8988T (cell line): Measurements from ENCODE around the gene PCP4L1.

Experiments used
- DNase-seq: peaks from one replicate; pipeline ENCODE4 v3.0.0; 2011

The PCP4L1 gene

GRCh38 chr1:161330346-161330745, 71.8 kb downstream of the PCP4L1 start:
- no peak for DNase-seq

- DNase-seq = no peak
Measured at GRCh38 chr1:161333166-161333565, 74.6 kb downstream of the PCP4L1 start.
